Esophagus squamous epithelium (tissue), 5 donors: ENCODE data around the gene BRWD1. TPM values are rescaled to one million over a fixed set of nuclear protein-coding genes. Genes with fewer than 3 reads are reported as not detected.

Source experiments
- DNase-seq: peaks from one replicate; lab custom pipeline; 2025; lab: John Stamatoyannopoulos, UW
- H3K27ac ChIP-seq, 4 donors: fragments of 200-600 bp; sonication (generic); one replicate each; pipeline ENCODE4 v1.5.1; 2016 to 2019; ENCODE audit warnings: mild to moderate bottlenecking in 1 of 4
- H3K27me3 ChIP-seq, 4 donors: fragments of 200-600 bp; sonication (generic); 1 replicate in 3 of 4; 2 replicates in 1 of 4; pipeline versions ENCODE4 v1.5.1 to v1.6.0; 2017 to 2021; ENCODE audit warnings: antibody characterized with exemption in 1 of 4
- H3K36me3 ChIP-seq, 3 donors: fragments of 200-600 bp; sonication (generic); one replicate each; pipeline ENCODE4 v1.5.1; 2016 to 2019
- H3K4me1 ChIP-seq, 3 donors: fragments of 200-600 bp; sonication (generic); one replicate each; pipeline ENCODE4 v1.5.1; 2017 to 2019
- H3K4me3 ChIP-seq, 4 donors: fragments of 200-600 bp; sonication (generic); 1 replicate in 3 of 4; 2 replicates in 1 of 4; pipeline ENCODE4 v1.5.1; 2016 to 2019; ENCODE audit warnings: mild to moderate bottlenecking in 2 of 4, moderate library complexity in 1 of 4
- H3K9me3 ChIP-seq, 3 donors: fragments of 200-600 bp; sonication (generic); one replicate each; pipeline ENCODE4 v1.5.1; 2016 to 2019
- POLR2A ChIP-seq, 4 donors: fragments of 450-650 bp; IDR thresholded peaks; one replicate each; pipeline ENCODE4 v1.6.1; 2017; ENCODE audit warnings: antibody characterized with exemption in 4 of 4, mild to moderate bottlenecking in 4 of 4, moderate library complexity in 3 of 4
- WGBS, 2 donors: methylation state at CpG; one replicate each; pipeline ENCODE4 v1.1.5; 2018; 5-methylcytosine and 5-hydroxymethylcytosine counted together
- intact Hi-C: fragments of 100-400 bp; cut with DNase I; formaldehyde crosslinking; loops from one replicate; pipeline ENCODE4 v1.15.0; 2022
- total RNA-seq, 4 donors: library from RNA; depleted of rRNA; stranded (reverse); fragments of >200 nt; gene quantifications; one replicate each; pipeline ENCODE4 v1.1.0, GENCODE V29; 2016
- TF ChIP-seq, protein P1 (sequence below), 6 experiments: fragments of 450-650 bp in 4 of 6; fragments of 200-600 bp in 2 of 6; sonication (generic) in 2 of 6; IDR thresholded peaks; one replicate each; pipeline ENCODE4 v1.5.1; 2016 to 2019; ENCODE audit warnings: antibody characterized with exemption in 6 of 6, mild to moderate bottlenecking in 4 of 6, moderate library complexity in 4 of 6
- donor health status: DM: yes; HTN: yes; CAD: no.

The BRWD1 gene
- total RNA-seq, 4 donors from 2014 or later = 22.1 to 57.2 (median 26.0) TPM

DNA sequence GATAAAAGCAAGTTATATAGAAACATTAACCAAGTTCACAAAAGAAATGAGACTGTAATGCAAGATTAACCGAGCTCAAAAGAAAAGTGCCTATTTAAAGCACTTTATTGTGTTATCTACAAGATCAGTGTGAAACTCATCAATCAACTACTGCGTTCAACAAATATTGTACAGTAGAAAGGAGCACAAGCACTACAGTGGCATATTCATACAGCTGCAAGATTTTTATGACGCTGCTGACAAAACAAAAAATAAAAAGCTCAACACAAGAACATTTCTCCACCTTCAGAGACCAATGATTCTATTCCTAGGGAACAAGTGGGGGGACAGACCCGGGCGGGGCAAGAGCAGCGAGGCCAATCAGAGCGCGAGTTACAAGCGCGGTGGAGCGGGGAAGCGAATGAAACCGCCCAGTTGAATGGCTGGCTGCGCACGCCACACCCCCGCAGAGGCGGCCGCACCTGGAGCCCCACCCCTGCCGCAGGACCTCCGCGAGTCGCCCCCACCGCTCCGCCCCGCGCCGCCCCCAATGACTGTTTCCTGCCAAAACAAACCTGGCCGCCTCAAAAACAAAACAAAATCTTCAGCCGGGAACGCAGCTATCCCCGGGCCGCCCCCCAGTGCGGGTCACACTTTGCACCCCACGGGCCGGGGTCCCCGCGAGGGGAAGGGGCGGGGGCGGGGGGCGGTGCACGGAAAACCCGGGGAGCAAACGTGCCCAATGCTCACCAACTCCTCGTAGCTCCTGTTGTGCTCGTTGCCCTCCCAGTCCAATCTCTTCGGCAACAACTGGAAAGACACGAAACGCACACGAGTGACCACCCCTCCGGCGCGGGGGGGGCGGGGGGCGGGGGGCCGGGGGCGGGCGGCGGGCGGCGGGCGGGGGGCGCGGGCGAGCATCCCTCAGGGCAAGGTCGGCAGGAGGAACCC lies 1.1 kb downstream of the BRWD1 start:
- Histone ChIP-seq H3K9me3 (no peaks in the 10 kb centered on the region), H3K4me1 (peaks cover 0 to 54% (median 12%) of the 10 kb centered on the region in 3 donors), H3K4me3 (peak overlapping the region; percentile 72 to 96 (median 85)), H3K27ac (peak overlapping the region; percentile 98 to 99 (median 98)), H3K36me3 (peaks cover 0 to 32% (median 0%) of the 10 kb centered on the region in 3 donors), H3K27me3 (no peaks in the 10 kb centered on the region)
- peak in 1 of 4 donors; percentile 7 for TF ChIP-seq POLR2A (IDR thresholded peaks at IDR 0.05)
- TF ChIP-seq, protein P1, sequence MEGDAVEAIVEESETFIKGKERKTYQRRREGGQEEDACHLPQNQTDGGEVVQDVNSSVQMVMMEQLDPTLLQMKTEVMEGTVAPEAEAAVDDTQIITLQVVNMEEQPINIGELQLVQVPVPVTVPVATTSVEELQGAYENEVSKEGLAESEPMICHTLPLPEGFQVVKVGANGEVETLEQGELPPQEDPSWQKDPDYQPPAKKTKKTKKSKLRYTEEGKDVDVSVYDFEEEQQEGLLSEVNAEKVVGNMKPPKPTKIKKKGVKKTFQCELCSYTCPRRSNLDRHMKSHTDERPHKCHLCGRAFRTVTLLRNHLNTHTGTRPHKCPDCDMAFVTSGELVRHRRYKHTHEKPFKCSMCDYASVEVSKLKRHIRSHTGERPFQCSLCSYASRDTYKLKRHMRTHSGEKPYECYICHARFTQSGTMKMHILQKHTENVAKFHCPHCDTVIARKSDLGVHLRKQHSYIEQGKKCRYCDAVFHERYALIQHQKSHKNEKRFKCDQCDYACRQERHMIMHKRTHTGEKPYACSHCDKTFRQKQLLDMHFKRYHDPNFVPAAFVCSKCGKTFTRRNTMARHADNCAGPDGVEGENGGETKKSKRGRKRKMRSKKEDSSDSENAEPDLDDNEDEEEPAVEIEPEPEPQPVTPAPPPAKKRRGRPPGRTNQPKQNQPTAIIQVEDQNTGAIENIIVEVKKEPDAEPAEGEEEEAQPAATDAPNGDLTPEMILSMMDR (IDR thresholded peaks at IDR 0.05) = no peak
- intact Hi-C loops = loop anchor here (10.0 kb wide), 1 partner anchor 72 kb away; a partner anchor contains a TSS
- WGBS, 2 donors = 0 to 3% methylated on average over 12 of the region's 65 CpGs
- DNase-seq = peak; percentile 69

DNA sequence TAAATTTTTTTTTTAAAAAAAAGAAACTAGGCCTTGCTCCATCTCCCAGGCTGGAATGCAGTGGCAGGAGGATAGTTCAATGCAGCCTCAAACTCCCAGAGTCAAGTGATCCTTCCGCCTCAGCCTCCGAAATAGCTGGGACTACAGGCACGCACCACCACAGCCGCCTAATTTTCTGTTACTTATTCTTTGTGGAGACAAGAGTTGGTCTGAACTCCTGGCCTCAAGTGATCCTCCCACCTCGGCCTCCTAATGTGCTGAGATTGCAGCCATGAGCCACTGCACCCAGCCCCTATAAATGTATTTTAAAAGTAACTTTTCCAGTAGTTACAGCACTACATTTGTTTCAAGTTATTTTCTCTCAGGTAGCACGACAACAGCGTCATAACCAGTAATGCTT lies 2.3 kb downstream of the BRWD1 start:
- H3K9me3 ChIP-seq = no peaks in the 10 kb centered on the region
- H3K4me3 ChIP-seq = no peak overlapping the region
- H3K4me1 ChIP-seq = peaks cover 0 to 59% (median 12%) of the 10 kb centered on the region in 3 donors
- no peak for DNase-seq
- peaks cover 0 to 32% (median 0%) of the 10 kb centered on the region in 3 donors for H3K36me3 ChIP-seq
- intact Hi-C loops = loop anchor here (10.0 kb wide), 1 partner anchor 74 kb away; a partner anchor contains a TSS
- 88 to 90% methylated on average over 7 of the region's 7 CpGs for WGBS, 2 donors
- TF ChIP-seq POLR2A (IDR thresholded peaks at IDR 0.05) = no peak
- TF ChIP-seq, protein P1 (IDR thresholded peaks at IDR 0.05) = no peak
- H3K27me3 ChIP-seq = no peaks in the 10 kb centered on the region
- peak overlapping the region in 1 of 4 donors; percentile 99 for H3K27ac ChIP-seq

DNA sequence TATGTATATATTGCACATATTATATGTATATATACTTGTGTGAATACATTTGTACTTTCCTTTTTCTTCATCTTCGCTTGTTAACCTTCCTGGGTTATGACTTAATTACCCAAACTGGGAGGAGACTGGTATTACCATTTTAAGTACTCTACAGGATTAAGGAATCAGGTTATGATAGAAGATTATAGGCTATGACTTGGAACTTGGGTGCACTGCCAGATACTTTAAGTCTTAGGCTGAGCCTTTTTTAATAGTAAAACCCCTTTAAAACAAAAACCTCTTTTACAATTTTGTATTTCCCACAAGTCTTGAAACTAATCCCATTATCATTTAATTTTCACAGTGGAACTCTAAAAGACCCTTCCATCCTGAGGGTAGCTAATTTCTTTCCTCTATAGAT lies 6.0 kb downstream of the BRWD1 start:
- 66 to 70% methylated on average over 1 of the region's 1 CpG for WGBS, 2 donors
- peak overlapping the region in 2 of 4 donors; percentile 30 to 39 for H3K27ac ChIP-seq
- no peaks in the 10 kb centered on the region for H3K9me3 ChIP-seq
- peaks cover 0 to 53% (median 6%) of the 10 kb centered on the region in 3 donors for H3K36me3 ChIP-seq
- no peak overlapping the region for H3K4me3 ChIP-seq
- intact Hi-C loops = no loop called here
- no peak for DNase-seq
- H3K4me1 ChIP-seq = peaks cover 0 to 42% (median 8%) of the 10 kb centered on the region in 3 donors
- no peaks in the 10 kb centered on the region for H3K27me3 ChIP-seq
- TF ChIP-seq, protein P1 (IDR thresholded peaks at IDR 0.05) = no peak
- TF ChIP-seq POLR2A (IDR thresholded peaks at IDR 0.05) = no peak

DNA sequence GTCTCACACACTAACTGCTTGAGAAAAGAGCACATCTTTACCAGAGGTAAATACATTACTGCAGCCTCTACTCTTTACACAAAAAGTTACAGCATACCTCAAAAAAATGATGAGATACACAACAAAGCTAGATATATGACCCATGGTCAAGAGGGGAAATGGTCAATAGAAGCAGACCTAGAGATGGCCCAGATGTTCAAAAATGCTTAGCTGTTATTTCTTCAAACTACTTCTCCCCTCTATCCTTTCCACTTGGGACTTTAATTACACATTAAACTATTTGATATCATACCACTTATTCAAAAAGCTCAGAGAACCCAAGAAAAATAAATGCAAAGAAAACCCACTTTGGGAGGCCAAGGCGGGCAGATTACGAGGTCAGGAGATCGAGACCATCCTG lies 12.8 kb downstream of the BRWD1 start:
- WGBS, 2 donors = 100% methylated on average over 3 of the region's 3 CpGs
- DNase-seq = no peak
- TF ChIP-seq POLR2A (IDR thresholded peaks at IDR 0.05) = no peak
- TF ChIP-seq, protein P1 (IDR thresholded peaks at IDR 0.05) = no peak
- H3K27ac ChIP-seq = no peak overlapping the region
- intact Hi-C loops = no loop called here
- no peak overlapping the region for H3K4me3 ChIP-seq
- peaks cover 0 to 88% (median 8%) of the 10 kb centered on the region in 3 donors for H3K36me3 ChIP-seq
- H3K27me3 ChIP-seq = no peaks in the 10 kb centered on the region
- H3K9me3 ChIP-seq = no peaks in the 10 kb centered on the region
- peaks cover 0 to 15% (median 0%) of the 10 kb centered on the region in 3 donors for H3K4me1 ChIP-seq

DNA sequence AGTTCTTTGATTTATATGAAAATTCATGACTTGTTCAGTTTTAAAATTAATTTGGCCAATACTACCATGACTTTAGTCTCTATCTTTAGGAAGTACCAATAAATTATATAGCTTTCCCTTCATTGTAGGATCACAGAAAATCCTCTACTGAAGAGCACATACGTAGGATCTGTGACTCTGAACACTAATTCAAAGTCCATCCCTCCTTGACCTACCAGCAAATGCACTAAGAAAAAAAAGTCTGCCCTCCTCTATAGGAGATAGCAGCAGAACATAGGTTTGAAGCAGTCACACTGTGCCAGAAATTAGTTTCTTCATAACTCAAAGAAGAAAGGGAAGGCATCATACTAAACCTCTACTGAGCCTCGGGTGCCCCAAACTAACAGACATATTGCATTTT lies 16.5 kb downstream of the BRWD1 start:
- no peak for TF ChIP-seq POLR2A (IDR thresholded peaks at IDR 0.05)
- TF ChIP-seq, protein P1 (IDR thresholded peaks at IDR 0.05) = no peak
- Histone ChIP-seq H3K4me1 (peaks cover 0 to 15% (median 0%) of the 10 kb centered on the region in 3 donors), H3K4me3 (no peak overlapping the region), H3K27me3 (no peaks in the 10 kb centered on the region), H3K36me3 (peaks cover 4 to 99% (median 16%) of the 10 kb centered on the region in 3 donors), H3K27ac (no peak overlapping the region), H3K9me3 (no peaks in the 10 kb centered on the region)
- 90 to 94% methylated on average over 2 of the region's 2 CpGs for WGBS, 2 donors
- intact Hi-C loops = loop anchor here (10.0 kb wide), 1 partner anchor 72 kb away; no protein-coding TSS in a partner anchor
- no peak for DNase-seq
